Prostate gland (tissue), 2 donors: ENCODE data around the gene ANKRD45.
"Not testable (repeated sequence)": the region's sequence is repeated elsewhere in the genome, so short reads cannot be mapped to it uniquely, and the experiment has no call there.

Source experiments
- CTCF ChIP-seq, 4 experiments: fragments of 200-600 bp in 2 of 4; fragments of 450-650 bp in 2 of 4; sonication (generic) in 2 of 4; IDR thresholded peaks; 1 replicate in 3 of 4; 2 replicates in 1 of 4; pipeline ENCODE4 v1.5.1; 2016 to 2019; ENCODE audit warnings: antibody characterized with exemption in 4 of 4, mild to moderate bottlenecking in 2 of 4, moderate library complexity in 2 of 4
- POLR2A ChIP-seq: fragments of 450-650 bp; IDR thresholded peaks from one replicate; pipeline ENCODE4 v1.6.1; 2016; ENCODE audit warnings: antibody characterized with exemption, mild to moderate bottlenecking

GRCh38 chr1:173674496-173674895 is 4.8 kb upstream of the ANKRD45 start:
- not testable (repeated sequence) for TF ChIP-seq POLR2A; CTCF (IDR thresholded peaks at IDR 0.05)
